Astrocyte of the cerebellum (primary cell): Measurements from ENCODE around the gene PTPRA.

Experiments
- DNase-seq: peaks from one replicate; pipeline ENCODE4 v3.0.0-alpha.2; 2011; ENCODE audit warnings: low read depth
- H3K4me3 ChIP-seq: 2 replicates; pipeline ENCODE4 v1.5.1; 2011; ENCODE audit warnings: mild to moderate bottlenecking, low read depth, low read length, moderate library complexity
- in situ Hi-C: cut with HindIII; loops from 2 replicates; pipeline ENCODE4 v1.10.0; 2017; ENCODE audit warnings: low sequenced_read_pairs
- TF ChIP-seq, protein P1 (sequence below): IDR thresholded peaks from 2 replicates; pipeline ENCODE4 v1.5.1; 2012; ENCODE audit warnings: low read length, low read depth, moderate library complexity, mild to moderate bottlenecking; ENCODE audit errors: missing control alignments

Gene PTPRA

DNA sequence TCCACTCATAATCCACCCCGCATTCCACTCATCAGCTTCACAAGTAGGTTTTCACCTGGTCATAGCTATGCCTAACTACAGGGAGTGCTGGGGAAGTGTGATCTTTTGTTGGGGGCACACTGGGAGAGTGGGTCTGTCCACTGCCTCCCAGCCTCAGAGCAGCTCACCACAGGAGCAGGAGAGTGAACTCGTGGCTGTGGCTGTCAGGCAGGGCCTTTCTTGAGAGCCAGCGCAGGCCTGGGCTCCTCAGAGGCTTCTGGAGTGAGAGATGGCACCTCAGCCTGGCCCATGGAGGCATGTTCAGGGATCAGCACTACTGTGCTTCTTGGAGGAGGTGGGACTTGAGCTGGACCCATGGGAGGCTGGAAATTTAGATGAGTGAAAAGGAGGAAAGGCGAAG lies 166.1 kb downstream of the PTPRA start:
- H3K4me3 ChIP-seq: no peak overlapping the region
- TF ChIP-seq, protein P1, sequence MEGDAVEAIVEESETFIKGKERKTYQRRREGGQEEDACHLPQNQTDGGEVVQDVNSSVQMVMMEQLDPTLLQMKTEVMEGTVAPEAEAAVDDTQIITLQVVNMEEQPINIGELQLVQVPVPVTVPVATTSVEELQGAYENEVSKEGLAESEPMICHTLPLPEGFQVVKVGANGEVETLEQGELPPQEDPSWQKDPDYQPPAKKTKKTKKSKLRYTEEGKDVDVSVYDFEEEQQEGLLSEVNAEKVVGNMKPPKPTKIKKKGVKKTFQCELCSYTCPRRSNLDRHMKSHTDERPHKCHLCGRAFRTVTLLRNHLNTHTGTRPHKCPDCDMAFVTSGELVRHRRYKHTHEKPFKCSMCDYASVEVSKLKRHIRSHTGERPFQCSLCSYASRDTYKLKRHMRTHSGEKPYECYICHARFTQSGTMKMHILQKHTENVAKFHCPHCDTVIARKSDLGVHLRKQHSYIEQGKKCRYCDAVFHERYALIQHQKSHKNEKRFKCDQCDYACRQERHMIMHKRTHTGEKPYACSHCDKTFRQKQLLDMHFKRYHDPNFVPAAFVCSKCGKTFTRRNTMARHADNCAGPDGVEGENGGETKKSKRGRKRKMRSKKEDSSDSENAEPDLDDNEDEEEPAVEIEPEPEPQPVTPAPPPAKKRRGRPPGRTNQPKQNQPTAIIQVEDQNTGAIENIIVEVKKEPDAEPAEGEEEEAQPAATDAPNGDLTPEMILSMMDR: no peak
- in situ Hi-C loops: no loop called here
- no peak for DNase-seq

- DNase-seq: no peak
- TF ChIP-seq, protein P1: no peak
- in situ Hi-C loops: no loop called here
- no peak overlapping the region for H3K4me3 ChIP-seq
Measured at GRCh38 chr20:3040086-3040485, 166.8 kb downstream of the PTPRA start.

DNA sequence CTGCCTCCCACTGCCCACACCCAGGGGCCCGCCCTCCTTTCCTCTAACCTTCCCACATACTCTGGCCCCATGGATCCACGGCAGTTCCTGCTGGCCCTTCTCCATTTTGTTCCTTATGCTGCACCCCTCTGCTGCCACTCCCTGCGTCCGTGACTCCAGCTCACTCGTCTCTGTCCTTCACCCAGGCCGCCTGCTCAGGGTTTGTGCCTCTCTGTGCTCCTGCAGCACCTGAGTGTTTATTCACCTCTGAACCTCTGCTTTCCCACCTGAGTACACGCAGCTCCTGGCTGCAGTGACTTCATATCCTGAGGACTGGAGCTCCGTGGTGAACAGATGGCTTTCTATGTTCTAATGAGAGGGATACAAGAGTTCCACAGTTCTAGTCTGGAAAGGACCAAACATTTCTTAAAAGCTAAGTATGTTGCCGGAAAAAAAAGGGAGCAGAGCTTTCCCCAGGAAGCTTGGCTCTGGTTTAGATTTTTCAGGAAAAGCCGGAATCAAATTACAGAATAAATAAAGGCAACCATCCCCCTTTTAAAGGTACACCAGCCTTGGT lies 168.7 kb downstream of the PTPRA start:
- in situ Hi-C loops: no loop called here
- H3K4me3 ChIP-seq: no peak overlapping the region
- TF ChIP-seq, protein P1: no peak
- no peak for DNase-seq

DNA sequence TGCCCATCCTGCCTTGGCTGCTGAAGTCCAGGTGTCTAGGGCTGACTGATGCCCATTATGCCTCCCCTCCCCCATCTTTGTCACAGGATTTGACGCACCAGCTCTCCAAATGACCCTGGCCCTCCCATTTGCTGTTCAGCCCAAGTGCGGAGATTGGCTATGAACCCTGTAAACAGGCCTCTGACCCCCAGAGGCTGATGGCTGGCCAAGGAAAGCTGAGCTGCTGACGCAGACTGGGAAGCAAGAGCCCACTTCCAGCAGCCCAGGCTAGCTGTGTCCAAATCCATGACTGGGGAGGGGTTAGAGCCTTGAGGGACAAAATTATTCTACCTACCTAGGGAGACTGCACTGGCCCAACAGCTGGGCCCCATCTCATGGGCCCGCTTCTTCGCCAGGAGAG lies 169.3 kb downstream of the PTPRA start:
- no peak overlapping the region for H3K4me3 ChIP-seq
- in situ Hi-C loops: no loop called here
- TF ChIP-seq, protein P1: no peak
- no peak for DNase-seq

DNA sequence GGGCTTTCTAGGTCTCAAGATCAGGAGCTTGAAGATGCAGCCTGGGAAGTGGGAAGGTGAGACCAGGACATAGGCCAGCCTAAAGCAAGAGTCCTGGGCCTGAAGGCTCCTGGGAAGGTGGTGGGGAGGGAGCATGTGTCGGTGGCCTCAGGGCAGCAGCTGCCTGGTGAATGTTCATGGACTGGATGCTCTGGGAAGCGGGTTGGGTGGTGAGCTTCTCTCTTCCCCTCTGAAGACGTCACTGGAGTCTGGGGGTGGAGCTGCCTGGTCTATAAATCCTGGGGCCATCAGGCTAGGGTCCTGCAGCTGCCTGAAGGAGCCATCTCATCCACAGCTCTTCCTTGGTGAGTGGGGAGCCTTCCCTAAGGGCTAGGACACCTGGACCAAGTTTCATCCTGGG lies 170.0 kb downstream of the PTPRA start, which contains the start of gene GNRH2:
Gene GNRH2, plus strand, starts transcription at position 301 of the 400 bp plus-strand sequence. CDS start 793 bp downstream, outside the sequence.
- no peak within 1 kb of the TSS for H3K4me3 ChIP-seq
- DNase-seq: no peak
- in situ Hi-C loops: no loop called here
- TF ChIP-seq, protein P1: no peak

DNA sequence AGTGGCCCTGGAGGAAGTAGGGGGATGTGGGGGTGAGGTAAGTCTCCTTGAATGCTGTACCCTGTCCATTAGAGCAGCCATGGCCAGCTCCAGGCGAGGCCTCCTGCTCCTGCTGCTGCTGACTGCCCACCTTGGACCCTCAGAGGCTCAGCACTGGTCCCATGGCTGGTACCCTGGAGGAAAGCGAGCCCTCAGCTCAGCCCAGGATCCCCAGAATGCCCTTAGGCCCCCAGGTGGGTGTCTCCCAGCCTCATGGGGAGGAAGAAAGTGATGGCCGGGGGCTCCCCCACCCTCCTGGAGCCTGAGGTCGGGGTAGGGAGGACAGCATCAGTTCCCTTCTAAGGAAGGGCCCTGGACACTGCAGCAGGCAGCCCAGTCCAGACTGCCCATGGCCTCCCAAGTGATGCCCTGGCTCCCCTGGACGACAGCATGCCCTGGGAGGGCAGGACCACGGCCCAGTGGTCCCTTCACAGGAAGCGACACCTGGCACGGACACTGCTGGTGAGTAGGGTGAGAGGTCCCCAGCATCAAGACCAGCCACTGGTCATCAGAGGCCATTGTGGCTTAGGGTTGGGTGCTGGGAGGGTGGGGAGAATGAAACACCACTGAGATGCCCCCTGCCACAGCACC lies 171.2 kb downstream of the PTPRA start:
- no peak overlapping the region for H3K4me3 ChIP-seq
- TF ChIP-seq, protein P1: no peak
- in situ Hi-C loops: no loop called here
- no peak for DNase-seq
